ENCODE data around the gene ARMC2. TPM values are rescaled to one million over a fixed set of nuclear protein-coding genes. Genes with fewer than 3 reads are reported as not detected.

ARMC2 gene
- total and polyA plus RNA-seq, 2 experiments from 2014 or later, result 0.97 to 4.4 TPM

- Histone ChIP-seq H3K4me3 (no peak overlapping the region), H3K36me3 (ENCODE audit: low read depth) (no peaks in the 10 kb centered on the region), H3K9me2 (ENCODE audit: insufficient read depth) (no peaks in the 10 kb centered on the region), H3K27ac (no peak overlapping the region), H3K79me2 (ENCODE audit: insufficient read depth) (no peaks in the 10 kb centered on the region), H4K20me1 (ENCODE audit: insufficient read depth) (no peaks in the 10 kb centered on the region), H2AFZ (no peak overlapping the region), H3F3A (ENCODE audit: insufficient read depth) (no peaks in the 10 kb centered on the region), H3K4me1 (ENCODE audit: insufficient read depth) (peaks cover 12% of the 10 kb centered on the region), H3K9me3 (ENCODE audit: low read depth) (no peaks in the 10 kb centered on the region), H3K27me3 (replicated peaks; ENCODE audit: insufficient read depth) (no peaks in the 10 kb centered on the region), H3K9ac (no peak overlapping the region), H3K4me2 (ENCODE audit: unreplicated experiment) (no peak overlapping the region)
- TF ChIP-seq EZH2phosphoT487 (IDR thresholded peaks at IDR 0.05; ENCODE audit: insufficient read depth, low read depth) (no peak), EZH2 (IDR thresholded peaks at IDR 0.05; ENCODE audit: insufficient read depth, poor library complexity, severe bottlenecking) (no peak)
- DNase-seq, result no peak
- in situ Hi-C loops (cut with MboI), result no loop called here
- 85 to 89% methylated on average over 15 of the region's 15 CpGs for WGBS, 2 experiments (ENCODE audit: low coverage in 1 of 2, low lambda C conversion rate in 2 of 2, missing lambda C conversion rate in 2 of 2)
These were observed 107.2 kb downstream of the ARMC2 start for GRCh38 chr6:108955329-108955949.

- H3K36me3 ChIP-seq (ENCODE audit: low read depth), result no peaks in the 10 kb centered on the region
- no peaks in the 10 kb centered on the region for H3K9me2 ChIP-seq (ENCODE audit: insufficient read depth)
- 75 to 80% methylated on average over 4 of the region's 4 CpGs for WGBS, 2 experiments (ENCODE audit: low coverage in 1 of 2, low lambda C conversion rate in 2 of 2, missing lambda C conversion rate in 2 of 2)
- H3K27me3 ChIP-seq (replicated peaks; ENCODE audit: insufficient read depth), result no peaks in the 10 kb centered on the region
- TF ChIP-seq EZH2 (IDR thresholded peaks at IDR 0.05; ENCODE audit: insufficient read depth, poor library complexity, severe bottlenecking) (no peak), EZH2phosphoT487 (IDR thresholded peaks at IDR 0.05; ENCODE audit: insufficient read depth, low read depth) (no peak)
- no peak overlapping the region for H3K4me3 ChIP-seq
- H3K4me1 ChIP-seq (ENCODE audit: insufficient read depth), result peaks cover 22% of the 10 kb centered on the region
- no peaks in the 10 kb centered on the region for H4K20me1 ChIP-seq (ENCODE audit: insufficient read depth)
- no peak for DNase-seq
- H3K27ac ChIP-seq, result no peak overlapping the region
- H3K4me2 ChIP-seq (ENCODE audit: unreplicated experiment), result no peak overlapping the region
- in situ Hi-C loops (cut with MboI), result no loop called here
- H3K9me3 ChIP-seq (ENCODE audit: low read depth), result no peaks in the 10 kb centered on the region
- no peaks in the 10 kb centered on the region for H3K79me2 ChIP-seq (ENCODE audit: insufficient read depth)
- no peak overlapping the region for H2AFZ ChIP-seq
- H3F3A ChIP-seq (ENCODE audit: insufficient read depth), result 0 out of 2 replicates have a peak, but pooled peaks cover 1% of the 10 kb centered on the region
- H3K9ac ChIP-seq, result no peak overlapping the region
These were observed 109.0 kb downstream of the ARMC2 start for GRCh38 chr6:108957221-108957620.

GRCh38 chr6:108958900-108959770 is 110.9 kb downstream of the ARMC2 start:
- Histone ChIP-seq H3K9me3 (ENCODE audit: low read depth) (no peaks in the 10 kb centered on the region), H3K9me2 (ENCODE audit: insufficient read depth) (no peaks in the 10 kb centered on the region)
- in situ Hi-C loops (cut with MboI), result no loop called here

GRCh38 chr6:108959972-108960582 is 111.9 kb downstream of the ARMC2 start:
- Histone ChIP-seq H3K4me3 (no peak overlapping the region), H3K9me2 (ENCODE audit: insufficient read depth) (no peaks in the 10 kb centered on the region), H3K27me3 (replicated peaks; ENCODE audit: insufficient read depth) (no peaks in the 10 kb centered on the region), H3K9me3 (ENCODE audit: low read depth) (no peaks in the 10 kb centered on the region), H2AFZ (no peak overlapping the region), H3K27ac (no peak overlapping the region), H3K4me1 (ENCODE audit: insufficient read depth) (peaks cover 13% of the 10 kb centered on the region), H4K20me1 (ENCODE audit: insufficient read depth) (no peaks in the 10 kb centered on the region), H3F3A (ENCODE audit: insufficient read depth) (0 out of 2 replicates have a peak, but pooled peaks cover 5% of the 10 kb centered on the region), H3K9ac (no peak overlapping the region), H3K79me2 (ENCODE audit: insufficient read depth) (no peaks in the 10 kb centered on the region), H3K36me3 (ENCODE audit: low read depth) (no peaks in the 10 kb centered on the region), H3K4me2 (ENCODE audit: unreplicated experiment) (no peak overlapping the region)
- DNase-seq, result no peak
- in situ Hi-C loops (cut with MboI), result no loop called here
- TF ChIP-seq EZH2 (IDR thresholded peaks at IDR 0.05; ENCODE audit: insufficient read depth, poor library complexity, severe bottlenecking) (no peak), EZH2phosphoT487 (IDR thresholded peaks at IDR 0.05; ENCODE audit: insufficient read depth, low read depth) (no peak)
- 85 to 88% methylated on average over 10 of the region's 10 CpGs for WGBS, 2 experiments (ENCODE audit: low coverage in 1 of 2, low lambda C conversion rate in 2 of 2, missing lambda C conversion rate in 2 of 2)

More at GRCh38 chr6:108958900-108959770, 110.9 kb downstream of the ARMC2 start:
- DNase-seq, result no peak
- Histone ChIP-seq H3K4me1 (ENCODE audit: insufficient read depth) (peaks cover 13% of the 10 kb centered on the region), H3K4me2 (ENCODE audit: unreplicated experiment) (no peak overlapping the region), H2AFZ (no peak overlapping the region), H3F3A (ENCODE audit: insufficient read depth) (0 out of 2 replicates have a peak, but pooled peaks cover 5% of the 10 kb centered on the region), H3K27ac (no peak overlapping the region), H3K4me3 (no peak overlapping the region), H3K36me3 (ENCODE audit: low read depth) (no peaks in the 10 kb centered on the region), H3K79me2 (ENCODE audit: insufficient read depth) (no peaks in the 10 kb centered on the region), H3K9ac (no peak overlapping the region), H4K20me1 (ENCODE audit: insufficient read depth) (no peaks in the 10 kb centered on the region), H3K27me3 (replicated peaks; ENCODE audit: insufficient read depth) (no peaks in the 10 kb centered on the region)
- WGBS, 2 experiments (ENCODE audit: low coverage in 1 of 2, low lambda C conversion rate in 2 of 2, missing lambda C conversion rate in 2 of 2), result 91% methylated on average over 10 of the region's 10 CpGs
- TF ChIP-seq EZH2 (IDR thresholded peaks at IDR 0.05; ENCODE audit: insufficient read depth, poor library complexity, severe bottlenecking), result no peak
- TF ChIP-seq EZH2phosphoT487 (IDR thresholded peaks at IDR 0.05; ENCODE audit: insufficient read depth, low read depth), result no peak

Data from GM23248 (cell line).